GM21723 (cell line): ENCODE data around the gene RMI2.
"Not testable (repeated sequence)": the region's sequence is repeated elsewhere in the genome, so short reads cannot be mapped to it uniquely, and the experiment has no call there.

Experiments used
- ATAC-seq: cut with Tn5 transposase; IDR thresholded peaks from one replicate; pipeline ENCODE4 v1.9.1; 2021; ENCODE audit warnings: mild to moderate bottlenecking, moderate library complexity; ENCODE audit not compliant: unreplicated experiment

Gene RMI2

DNA sequence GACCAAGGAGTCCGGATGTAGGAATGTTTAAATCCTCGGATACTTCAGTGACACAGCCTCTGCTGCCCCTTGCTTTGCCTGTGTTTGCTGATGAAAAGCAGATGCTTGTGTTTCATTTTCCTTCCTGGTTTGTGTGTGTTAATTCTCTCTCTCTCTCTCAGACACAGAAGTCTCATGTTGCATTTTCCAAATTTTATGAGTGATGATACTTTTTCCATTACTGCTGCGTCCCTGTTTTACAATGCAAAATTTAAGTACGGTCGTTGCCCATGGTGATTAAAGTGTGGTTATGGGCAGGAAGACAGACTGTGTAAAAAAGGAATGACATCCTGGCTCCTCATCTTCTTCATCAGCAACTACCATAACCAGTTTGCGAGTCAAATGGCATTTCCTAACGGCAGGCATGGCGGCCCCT is 5.7 kb downstream of the RMI2 start:
- no peak for ATAC-seq

DNA sequence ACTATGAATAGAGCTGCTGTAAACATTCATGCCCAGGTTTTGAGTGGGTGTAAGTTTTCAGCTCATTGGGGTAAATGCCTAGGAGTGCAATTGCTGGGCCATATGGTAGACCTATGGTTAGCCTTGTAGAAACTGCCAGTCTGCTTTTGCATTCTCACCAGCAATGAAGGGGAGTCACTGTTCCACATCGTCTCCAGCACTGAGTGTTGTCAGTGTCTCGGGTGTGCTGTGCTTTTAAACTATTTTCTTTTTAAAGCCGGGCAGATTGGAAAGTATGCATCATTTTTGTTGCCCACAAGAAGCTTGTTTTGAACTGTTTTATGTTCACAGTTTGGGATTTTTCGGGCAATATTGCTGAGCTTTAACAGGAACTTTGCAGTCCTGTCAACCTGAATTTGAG is 7.9 kb downstream of the RMI2 start:
- no peak for ATAC-seq

DNA sequence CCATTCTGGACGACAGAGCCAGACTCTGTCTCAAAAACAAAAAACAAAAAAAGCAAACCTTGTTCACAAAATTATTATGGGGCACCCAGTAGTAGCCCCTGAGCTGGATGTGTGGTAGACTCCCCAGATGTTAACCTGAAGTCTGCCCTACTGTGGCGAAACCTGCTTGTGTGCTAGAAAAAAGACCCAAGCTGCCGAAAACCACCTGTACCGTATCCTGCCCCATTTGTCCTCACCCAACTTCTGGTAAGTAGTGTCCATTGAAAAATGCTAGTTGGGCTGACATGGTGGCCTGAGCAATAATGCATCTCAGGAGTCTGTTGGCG is 9.1 kb downstream of the RMI2 start:
- ATAC-seq = peak; percentile 38

DNA sequence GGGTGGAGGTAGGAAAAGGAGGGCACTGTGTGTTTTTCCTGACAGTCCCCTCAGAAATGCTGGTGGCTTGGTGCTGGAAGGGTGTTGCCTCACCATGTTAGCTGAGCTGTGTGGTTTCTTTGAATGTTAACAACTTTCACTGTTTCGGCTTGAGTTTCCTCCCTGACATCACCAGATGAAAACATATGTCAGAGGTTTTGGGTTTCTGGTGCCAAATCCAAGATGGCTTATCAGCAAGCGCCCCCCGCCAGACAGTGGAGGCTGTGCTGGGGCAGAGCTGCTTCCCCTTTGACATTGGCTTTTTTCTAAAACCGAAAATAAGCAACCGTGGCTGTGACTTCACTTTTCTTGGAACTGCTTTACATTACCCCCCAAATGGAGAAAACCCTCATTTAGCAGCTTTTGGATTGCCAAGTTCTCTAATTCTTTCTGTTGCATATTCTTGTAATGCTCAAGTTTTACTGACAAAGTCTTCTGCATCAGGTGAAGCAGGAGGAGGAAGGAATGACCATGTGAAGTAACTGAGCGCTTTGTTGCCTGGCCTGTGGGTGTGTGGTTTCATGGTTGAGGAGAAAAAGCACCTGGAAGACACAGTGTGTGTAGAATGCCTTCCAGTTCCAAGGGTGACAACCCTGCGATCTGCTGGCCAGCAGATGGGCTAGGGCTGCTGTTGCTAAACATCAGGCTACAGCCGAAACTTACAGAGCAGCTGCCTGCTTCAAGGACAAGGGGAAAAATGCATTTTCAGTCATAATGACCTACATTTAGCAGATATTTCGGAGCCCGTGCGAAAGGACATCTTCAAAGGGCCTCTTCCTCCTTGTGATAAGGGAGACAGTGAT is 9.7 kb downstream of the RMI2 start:
- ATAC-seq = peak; percentile 64

DNA sequence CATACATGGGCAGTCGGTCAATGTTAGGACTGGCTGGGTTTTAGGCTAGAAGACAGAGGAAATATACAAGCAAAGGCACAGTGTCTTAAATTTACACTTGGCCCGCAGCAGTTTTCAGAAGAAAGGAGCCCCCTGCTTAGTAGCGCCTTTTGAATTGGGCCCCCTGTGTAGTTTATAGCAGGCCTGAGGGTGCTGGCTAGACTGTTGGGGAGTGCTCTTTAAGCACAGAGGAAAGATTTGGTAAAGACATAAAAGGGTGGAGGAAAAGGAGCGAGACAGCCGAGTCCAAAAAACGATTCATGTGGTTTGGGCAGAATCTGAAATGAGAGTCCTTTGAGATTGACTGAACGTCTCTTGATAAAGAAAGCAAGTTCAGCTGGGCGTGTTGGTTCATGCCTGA is 10.6 kb downstream of the RMI2 start:
- no peak for ATAC-seq

DNA sequence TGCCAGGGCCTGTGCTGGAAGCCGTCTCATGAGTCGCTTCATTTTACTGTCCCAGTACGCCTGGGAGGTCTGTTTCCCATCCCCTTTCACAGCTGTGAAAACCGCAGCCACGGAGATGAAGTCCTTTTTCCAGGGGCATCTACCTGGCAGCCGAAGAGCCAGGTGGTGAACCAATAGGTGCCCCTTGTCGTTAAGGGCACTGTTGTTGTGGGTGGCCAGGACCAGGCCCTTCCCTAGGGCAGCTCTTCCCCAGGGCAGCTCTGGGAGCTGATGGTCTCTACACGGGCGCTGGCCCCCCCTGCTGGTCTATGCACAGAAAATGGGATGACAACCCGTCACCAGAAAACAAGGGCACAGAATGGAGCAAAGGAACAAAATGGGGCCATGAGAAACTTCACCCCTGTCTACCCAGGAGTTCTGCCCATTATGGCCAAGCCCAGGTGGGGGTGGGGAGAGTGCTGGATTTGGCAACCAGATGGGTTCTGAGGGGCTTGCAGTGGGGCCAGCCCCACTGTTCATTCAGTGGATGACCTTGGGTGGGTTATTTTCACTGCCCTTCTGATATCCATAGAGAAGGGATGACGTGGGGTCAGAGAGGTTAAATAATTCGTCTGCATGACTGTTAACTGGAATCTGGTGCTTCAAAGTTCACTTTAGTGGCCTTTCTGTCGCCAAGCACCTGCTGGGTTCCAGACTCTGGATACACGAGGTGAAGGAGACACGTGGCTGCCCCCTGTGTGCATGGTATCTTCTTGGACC is 11.5 kb downstream of the RMI2 start:
- ATAC-seq = no peak

DNA sequence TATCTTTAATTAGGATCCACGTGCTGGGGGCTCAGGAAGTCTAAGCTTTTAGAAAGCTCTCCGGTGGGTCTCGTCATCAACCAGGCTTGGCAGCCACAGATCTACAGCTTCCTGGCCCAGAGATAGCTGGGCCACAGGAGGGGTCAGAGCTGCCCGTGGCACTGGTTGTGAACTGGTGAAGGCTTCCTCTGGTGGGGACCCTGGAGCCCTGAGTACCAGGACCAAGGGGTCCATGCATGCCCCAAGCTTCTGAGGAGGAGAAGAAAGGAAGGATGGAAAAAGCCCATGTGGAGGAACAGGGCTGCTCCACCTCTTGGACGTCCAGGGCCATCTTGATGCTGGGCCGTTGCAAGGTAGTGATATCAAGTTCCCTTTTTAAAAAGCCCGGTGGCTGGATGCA is 13.3 kb downstream of the RMI2 start:
- no peak for ATAC-seq

DNA sequence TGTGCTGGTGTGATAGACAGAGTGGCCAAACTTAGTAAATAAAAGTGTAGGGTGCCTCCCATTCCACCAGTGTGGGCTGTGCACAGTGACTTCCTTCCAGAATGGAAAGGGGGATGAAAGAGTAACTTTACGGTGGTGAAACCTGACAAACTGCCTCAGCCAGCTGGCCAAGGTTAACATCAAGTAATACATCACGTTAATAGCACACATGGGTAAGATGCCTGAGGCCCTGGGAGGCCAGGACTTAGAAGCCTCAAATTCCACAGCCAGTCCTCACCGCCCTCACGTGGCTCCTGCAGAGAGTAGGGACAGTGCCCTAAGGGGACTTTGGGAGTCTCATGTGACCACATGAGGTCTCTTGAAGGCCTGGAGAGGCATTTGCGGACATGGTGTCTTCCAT is 14.1 kb downstream of the RMI2 start:
- ATAC-seq = no peak

DNA sequence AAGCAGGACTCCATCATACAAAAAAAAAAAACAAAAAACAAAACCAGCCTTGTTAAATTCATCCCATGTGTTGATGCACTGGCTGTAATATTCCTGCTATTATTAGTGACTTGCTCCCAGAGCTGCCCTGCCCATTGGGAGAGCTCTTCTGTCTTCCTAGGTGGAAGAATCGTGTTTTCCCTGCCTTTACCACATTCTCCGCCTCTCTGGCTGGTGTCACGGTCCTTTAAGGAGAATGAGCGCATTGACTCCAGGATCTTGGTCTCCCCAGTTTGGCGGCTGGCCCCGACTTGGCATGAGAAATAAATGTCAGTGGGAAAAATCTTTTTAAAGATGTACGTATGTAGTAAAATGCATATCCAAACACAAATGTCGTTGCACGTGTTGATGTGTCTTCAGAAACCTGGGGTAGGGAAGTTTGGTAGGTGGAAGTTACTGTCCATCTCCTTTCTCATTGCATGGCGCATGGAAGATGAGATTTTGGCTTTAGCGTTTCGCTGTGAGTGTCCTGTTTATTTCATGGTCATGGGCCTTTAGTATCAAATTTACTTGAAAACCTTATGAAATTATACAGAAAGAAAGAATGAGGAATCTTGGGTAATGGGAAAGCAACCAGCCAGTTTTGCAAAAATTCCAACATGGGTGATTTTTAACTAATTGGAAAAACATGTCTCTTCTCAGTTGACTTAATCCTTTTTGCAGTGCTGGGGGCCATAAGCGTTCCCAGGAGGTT is 15.5 kb downstream of the RMI2 start:
- no peak for ATAC-seq

DNA sequence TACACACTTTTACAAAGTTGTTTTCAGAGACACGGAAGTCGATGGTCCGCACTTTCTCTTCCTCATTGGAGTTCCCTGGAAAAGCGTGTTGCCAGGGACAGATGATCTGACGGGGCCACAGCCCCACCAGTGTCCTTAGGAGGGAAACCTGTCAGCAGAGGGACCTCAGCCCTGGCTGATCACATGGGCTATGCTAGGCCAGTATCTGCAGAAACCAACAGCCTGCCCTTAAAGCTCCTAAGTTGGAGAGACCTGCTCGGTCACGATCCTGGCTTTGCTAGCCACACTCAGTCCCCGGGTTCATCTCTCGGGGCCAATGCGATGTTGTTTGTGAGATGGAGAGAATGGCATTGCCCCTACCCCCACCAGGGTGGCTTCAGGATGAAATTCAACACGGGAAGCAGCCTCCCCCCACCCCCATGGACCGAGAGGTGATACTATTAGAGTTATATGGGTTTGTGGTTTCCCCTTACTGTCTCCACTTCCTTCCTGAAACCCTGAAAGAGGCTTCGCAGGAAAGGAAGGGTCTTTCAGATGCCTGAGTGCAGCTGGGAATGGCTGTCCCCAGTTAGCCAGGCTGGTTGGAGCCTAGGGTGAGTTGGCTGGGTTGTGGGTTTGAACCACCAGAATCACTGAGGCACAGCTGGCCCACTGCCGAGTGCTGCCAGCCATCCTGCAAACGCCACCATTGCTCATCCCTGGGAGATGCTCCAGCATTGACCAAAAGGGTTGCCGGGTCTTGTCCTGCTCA is 16.6 kb downstream of the RMI2 start:
- no peak for ATAC-seq

DNA sequence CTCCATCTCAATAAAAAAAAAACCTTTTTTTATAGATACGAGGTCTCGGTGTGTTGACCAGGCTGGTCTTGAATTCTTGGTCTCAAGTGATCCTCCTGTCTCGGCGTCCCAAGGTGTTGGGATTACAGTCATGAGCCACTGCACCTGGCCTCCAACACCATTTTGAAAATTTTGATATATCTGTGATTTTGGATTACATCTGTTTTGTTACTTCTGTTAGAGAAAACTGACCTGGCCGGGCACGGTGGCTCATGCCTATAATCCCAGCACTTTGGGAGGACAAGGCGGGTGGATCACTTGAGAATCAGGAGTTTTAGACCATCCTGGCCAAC is 18.6 kb downstream of the RMI2 start:
- ATAC-seq = no peak

DNA sequence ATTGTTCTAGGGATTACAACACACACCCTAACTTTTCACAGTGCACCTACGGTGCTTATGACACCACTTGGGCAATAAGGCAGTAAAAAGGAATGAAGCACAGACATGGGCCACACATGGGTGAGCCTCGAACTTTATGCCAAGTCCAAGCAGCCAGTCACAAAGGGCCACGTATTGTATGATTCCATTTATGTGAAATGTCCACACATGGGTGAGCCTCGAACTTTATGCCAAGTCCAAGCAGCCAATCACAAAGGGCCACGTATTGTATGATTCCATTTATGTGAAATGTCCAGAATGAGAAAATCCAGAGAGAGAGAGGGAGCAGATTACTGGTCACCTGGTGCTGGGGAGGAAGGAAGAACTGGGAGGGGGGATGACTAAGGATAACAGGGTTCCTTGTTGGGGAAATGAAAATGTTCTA is 22.2 kb downstream of the RMI2 start:
- ATAC-seq = no peak

DNA sequence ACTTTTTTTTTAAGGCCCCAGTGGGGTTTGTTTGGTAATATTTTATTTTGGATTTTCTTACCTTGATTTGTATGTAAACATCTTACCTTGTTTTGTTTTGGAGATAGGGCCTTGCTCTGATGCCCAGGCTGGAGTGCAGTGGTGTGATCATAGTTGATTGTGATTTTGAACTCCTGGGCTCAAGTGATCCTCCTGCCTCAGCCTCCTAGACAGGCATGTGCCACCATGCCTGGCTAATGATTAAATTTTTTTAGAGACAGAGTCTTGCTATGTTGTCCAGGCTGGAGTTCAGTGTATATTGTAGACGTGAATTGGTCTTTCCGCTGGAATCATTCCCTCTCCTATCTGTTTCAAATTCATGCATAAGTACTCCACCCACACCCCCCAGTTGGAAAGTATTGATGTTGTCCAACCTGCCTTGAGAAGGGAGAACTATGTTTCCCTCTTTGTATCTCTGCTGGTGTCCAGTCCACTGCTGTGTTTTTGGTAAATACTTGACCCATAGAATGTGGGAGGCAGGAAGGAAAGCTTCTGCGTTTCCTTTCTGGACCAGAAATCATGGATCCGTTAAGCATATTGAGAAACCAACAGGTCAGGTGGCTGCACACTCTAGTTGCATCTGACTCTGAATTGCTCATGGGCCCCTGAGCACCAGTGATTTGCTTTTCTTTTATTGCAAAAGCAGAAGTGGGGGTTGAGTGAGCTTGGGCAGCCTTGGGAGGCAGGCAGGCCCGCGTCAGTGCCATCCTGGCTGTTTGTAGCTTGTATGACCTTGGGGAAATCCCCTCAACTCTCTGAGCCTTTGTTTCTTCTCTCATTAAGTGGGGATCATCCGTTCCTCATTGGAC is 25.0 kb downstream of the RMI2 start:
- peak; percentile 68 for ATAC-seq

DNA sequence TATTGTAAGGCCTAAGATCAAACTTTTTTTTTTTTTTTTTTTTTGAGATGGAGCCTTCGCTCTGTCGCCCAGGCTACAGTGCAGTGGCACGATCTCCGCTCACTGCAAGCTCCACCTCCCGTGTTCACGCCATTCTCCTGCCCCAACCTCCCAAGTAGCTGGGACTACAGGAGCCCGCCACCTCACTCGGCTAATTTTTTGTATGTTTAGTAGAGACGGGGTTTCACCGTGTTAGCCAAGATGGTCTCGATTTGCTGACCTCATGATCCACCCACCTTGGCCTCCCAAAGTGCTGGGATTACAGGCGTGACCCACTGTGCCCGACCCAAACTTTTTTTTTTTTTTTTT is 25.6 kb downstream of the RMI2 start:
- not testable (repeated sequence) for ATAC-seq

DNA sequence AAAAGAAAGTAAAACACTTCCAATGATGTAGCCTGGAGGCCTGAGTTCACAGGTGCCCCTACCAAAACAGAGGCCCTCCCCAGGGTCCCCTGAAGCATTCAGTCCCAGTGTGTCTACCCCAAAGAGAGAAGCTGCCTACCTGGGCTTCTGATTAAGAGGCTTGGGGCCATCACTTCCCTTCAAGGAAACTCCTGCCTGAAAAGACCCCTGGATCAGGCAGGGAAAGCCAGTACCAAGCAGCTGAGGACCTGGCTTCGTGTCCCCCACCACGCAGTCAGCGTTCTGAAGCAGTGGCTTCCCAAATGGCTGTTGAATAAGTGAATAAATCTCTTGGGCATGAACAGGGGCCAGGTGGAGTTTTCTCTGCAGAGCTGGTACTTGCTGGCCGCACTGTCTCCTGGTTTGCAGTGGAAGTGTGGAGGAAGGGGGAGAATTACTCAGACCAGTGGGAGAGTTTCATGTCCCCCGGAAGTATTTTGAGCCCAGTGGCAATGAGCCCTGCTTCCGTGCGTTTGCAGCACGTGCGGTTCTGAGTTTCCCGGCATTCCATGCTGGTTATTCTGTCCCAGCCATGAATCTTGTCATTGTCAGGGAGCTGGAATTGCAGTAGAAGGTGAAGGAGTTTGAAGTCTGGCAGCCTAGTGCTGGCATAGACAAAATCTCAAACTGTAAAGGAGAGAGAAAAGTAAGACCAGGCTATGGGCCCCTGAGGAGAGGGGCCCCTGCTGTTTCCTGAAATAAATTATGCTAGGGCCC is 27.0 kb downstream of the RMI2 start:
- no peak for ATAC-seq

DNA sequence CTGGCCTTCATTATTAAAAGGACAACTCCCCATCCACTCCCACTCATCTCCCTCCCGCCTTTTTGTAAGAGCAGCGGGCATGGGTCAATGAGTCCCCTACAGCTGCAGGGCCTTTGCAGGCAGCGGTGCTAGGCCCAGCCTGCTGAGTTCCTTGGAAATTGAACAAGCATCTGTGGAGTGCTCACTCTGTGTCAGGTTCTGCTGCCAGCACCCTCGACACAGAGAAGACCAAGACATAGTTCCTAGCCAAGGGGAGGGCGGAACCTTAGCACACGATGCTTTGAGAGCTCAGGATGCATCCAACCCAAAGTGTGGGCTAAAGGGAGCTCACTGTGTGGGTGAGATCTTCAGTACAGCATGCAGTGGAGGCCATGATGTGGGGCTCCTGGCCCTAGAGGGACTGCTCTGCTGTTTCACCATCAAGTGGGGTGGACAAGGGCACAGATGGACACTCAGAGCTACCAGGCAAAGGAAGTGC is 27.6 kb downstream of the RMI2 start:
- ATAC-seq = no peak

DNA sequence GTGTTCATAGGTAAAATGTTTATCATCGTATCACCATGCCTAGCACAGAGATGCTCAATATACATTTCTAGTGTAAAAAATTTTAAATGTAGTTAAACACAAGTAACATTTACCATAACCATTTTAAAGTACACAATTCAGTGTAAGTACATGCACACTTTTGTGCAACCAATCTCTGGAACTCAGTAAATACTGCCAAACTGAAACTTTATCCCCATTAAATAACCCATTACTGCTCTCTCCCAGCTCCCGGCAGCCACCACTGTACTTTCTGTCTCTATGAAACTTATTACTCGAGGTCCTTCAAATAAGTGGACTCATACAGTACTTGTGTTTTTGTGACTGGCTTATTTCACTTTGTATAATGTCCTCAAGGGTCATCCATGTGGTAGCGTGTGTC is 29.0 kb downstream of the RMI2 start:
- no peak for ATAC-seq

DNA sequence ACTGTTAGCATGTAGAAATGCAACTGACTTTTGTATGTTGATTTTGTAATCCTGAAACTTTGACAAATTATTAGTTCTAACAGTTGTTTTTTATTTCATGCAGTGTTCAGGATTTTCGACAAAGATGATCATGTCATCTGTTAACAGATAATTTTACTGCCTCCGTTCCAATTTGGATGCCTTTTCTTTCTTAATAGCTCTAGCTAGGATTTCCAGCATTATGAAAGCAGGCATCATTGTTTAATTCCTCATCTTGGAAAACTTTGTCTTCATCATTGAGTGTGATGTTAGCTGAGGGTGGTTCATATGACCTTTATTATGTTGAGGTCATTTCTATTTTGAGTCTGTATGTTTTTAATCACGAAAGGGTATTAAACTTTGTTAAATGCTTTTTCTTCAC is 31.9 kb downstream of the RMI2 start:
- ATAC-seq = no peak

DNA sequence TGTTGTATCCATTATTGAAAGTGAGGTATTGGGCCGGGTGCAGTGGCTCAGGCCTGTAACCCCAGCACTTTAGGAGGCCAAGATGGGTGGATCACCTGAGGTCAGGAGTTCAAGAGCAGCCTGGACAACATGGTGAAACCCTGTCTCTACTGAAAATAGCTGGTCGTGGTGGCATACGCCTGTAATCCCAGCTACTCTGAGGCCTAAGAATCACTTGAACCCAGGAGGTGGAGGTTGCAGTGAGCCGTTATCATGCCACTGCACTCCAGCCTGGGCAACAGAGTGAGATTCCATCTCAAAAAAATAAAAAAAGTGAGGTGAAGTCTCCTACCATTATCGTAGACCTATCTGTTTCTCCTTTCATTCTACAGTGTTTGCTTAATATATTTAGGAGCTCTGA is 33.7 kb downstream of the RMI2 start:
- not testable (repeated sequence) for ATAC-seq

DNA sequence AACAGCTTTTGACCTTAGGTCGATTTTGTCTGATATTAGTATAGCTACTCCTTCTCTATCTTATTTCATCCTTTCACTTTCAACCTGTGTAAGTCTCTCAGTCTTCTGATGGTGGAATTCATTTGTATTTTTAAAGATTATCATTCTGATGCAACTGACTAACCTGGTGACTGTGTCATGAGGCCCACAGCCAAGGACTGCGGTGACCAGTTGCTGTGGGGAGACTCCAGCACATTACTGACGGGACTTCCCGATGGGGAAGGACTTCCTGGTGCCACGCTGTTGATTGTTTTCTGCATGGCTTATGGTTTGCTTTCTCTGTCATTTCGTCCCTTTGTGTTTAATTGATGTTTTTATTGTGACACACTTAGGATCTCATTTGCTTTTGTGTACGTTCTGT is 34.2 kb downstream of the RMI2 start:
- ATAC-seq = peak; percentile 75
